PC-9 (cell line): Measurements from ENCODE around the gene EMC10. TPM values are rescaled to one million over a fixed set of nuclear protein-coding genes. Genes with fewer than 3 reads are reported as not detected.

ENCODE experiments used
- BruUV-seq: library from RNA; stranded (reverse); fragments of 400-500 nt; replicated peaks from 2 replicates; lab custom pipeline; 2021; lab: Mats Ljungman, UMichigan
- CTCF ChIA-PET: fragments of 300-600 bp; sonication (Branson Sonifier 250); formaldehyde crosslinking; loops from one replicate; lab custom pipeline; 2022; ENCODE audit warnings: antibody characterized with exemption; lab: Charles Lee
- POLR2A ChIA-PET: fragments of 300-600 bp; sonication (Branson Sonifier 250); formaldehyde crosslinking; loops from one replicate; lab custom pipeline; 2022; ENCODE audit warnings: antibody characterized with exemption; ENCODE audit not compliant: unreplicated experiment; lab: Charles Lee
- DNase-seq, 2 experiments: peaks; one replicate each; pipeline versions ENCODE4 v3.0.0 to v3.0.0-alpha.2; 2015 to 2022; ENCODE audit warnings: mixed read lengths in 1 of 2
- H2AFZ ChIP-seq: fragments of 200-600 bp; sonication (generic); 2 replicates; pipeline ENCODE4 v1.8.1; 2017; ENCODE audit warnings: antibody characterized with exemption
- H3F3A ChIP-seq: fragments of 200-600 bp; sonication (generic); 2 replicates; pipeline ENCODE4 v1.8.1; 2017; ENCODE audit warnings: antibody characterized with exemption, mild to moderate bottlenecking, low read depth; ENCODE audit not compliant: insufficient read depth
- H3K27ac ChIP-seq: fragments of 200-600 bp; sonication (generic); 2 replicates; pipeline ENCODE4 v1.6.1; 2016; ENCODE audit warnings: mixed run types
- H3K27me3 ChIP-seq: fragments of 200-600 bp; sonication (generic); 2 replicates; pipeline ENCODE4 v1.6.1; 2016; ENCODE audit warnings: low read depth, mixed run types; ENCODE audit not compliant: insufficient read depth
- H3K36me3 ChIP-seq: fragments of 200-600 bp; sonication (generic); 2 replicates; pipeline ENCODE4 v1.6.1; 2016; ENCODE audit warnings: low read depth, mixed run types
- H3K4me1 ChIP-seq: fragments of 200-600 bp; sonication (generic); replicated peaks from 2 replicates; pipeline ENCODE4 v1.6.1; 2016; ENCODE audit warnings: mixed run types; ENCODE audit not compliant: insufficient read depth
- H3K4me2 ChIP-seq: fragments of 200-600 bp; sonication (generic); 2 replicates; pipeline ENCODE4 v1.6.1; 2017; ENCODE audit warnings: mixed run types
- H3K4me3 ChIP-seq: fragments of 200-600 bp; sonication (generic); 2 replicates; pipeline ENCODE4 v1.6.1; 2016; ENCODE audit warnings: mixed run types
- H3K79me2 ChIP-seq: fragments of 200-600 bp; sonication (generic); 2 replicates; pipeline ENCODE4 v1.6.1; 2017; ENCODE audit warnings: low read depth, mixed run types
- H3K9me2 ChIP-seq: fragments of 200-600 bp; sonication (generic); 2 replicates; pipeline ENCODE4 v1.8.1; 2017; ENCODE audit warnings: mild to moderate bottlenecking; ENCODE audit not compliant: insufficient read depth
- H3K9me3 ChIP-seq: fragments of 200-600 bp; sonication (generic); 2 replicates; pipeline ENCODE4 v1.8.1; 2016; ENCODE audit warnings: low read depth; ENCODE audit not compliant: insufficient read depth
- H4K20me1 ChIP-seq: fragments of 200-600 bp; sonication (generic); 2 replicates; pipeline ENCODE4 v1.8.1; 2017; ENCODE audit not compliant: insufficient read depth
- CTCF ChIP-seq: fragments of 200-600 bp; sonication (generic); conservative IDR thresholded peaks from 2 replicates; pipeline ENCODE4 v1.6.1; 2017; ENCODE audit warnings: mixed run types, antibody characterized with exemption, mild to moderate bottlenecking, moderate library complexity
- EZH2 ChIP-seq: fragments of 200-600 bp; sonication (generic); IDR thresholded peaks from 2 replicates; pipeline ENCODE4 v1.8.0; 2017; ENCODE audit warnings: antibody characterized with exemption, low read depth
- intact Hi-C: fragments of 100-400 bp; cut with micrococcal nuclease; formaldehyde crosslinking; loops from one replicate; pipeline ENCODE4 v1.10.0; 2022; ENCODE audit not compliant: unreplicated experiment
- total RNA-seq: library from RNA; stranded (reverse); gene quantifications from 2 replicates; pipeline ENCODE4 v1.2.3, GENCODE V29; 2021

The EMC10 gene
- total RNA-seq, 1 experiment from 2014 or later, result 118 TPM

GRCh38 chr19:50516964-50517703 lies 40.8 kb downstream of the EMC10 start:
- no TSS peak for BruUV-seq
- H4K20me1 ChIP-seq, result no peaks in the 10 kb centered on the region
- H3K79me2 ChIP-seq, result no peaks in the 10 kb centered on the region
- POLR2A ChIA-PET, result no interaction called here
- H3K27ac ChIP-seq, result no peak overlapping the region
- H2AFZ ChIP-seq, result no peak overlapping the region
- peaks cover 3% of the 10 kb centered on the region for H3K4me1 ChIP-seq
- no peak overlapping the region for H3K4me3 ChIP-seq
- CTCF ChIA-PET, result no interaction called here
- H3K27me3 ChIP-seq, result peaks cover 6% of the 10 kb centered on the region; the same call in 1 of the 2 replicates
- no peak overlapping the region for H3K4me2 ChIP-seq
- H3K36me3 ChIP-seq, result no peaks in the 10 kb centered on the region
- no peaks in the 10 kb centered on the region for H3F3A ChIP-seq
- no peaks in the 10 kb centered on the region for H3K9me2 ChIP-seq
- DNase-seq, result no peak
- no peak for TF ChIP-seq CTCF
- no peaks in the 10 kb centered on the region; the same call in 1 of the 2 replicates for H3K9me3 ChIP-seq
- intact Hi-C loops, result no loop called here

DNA sequence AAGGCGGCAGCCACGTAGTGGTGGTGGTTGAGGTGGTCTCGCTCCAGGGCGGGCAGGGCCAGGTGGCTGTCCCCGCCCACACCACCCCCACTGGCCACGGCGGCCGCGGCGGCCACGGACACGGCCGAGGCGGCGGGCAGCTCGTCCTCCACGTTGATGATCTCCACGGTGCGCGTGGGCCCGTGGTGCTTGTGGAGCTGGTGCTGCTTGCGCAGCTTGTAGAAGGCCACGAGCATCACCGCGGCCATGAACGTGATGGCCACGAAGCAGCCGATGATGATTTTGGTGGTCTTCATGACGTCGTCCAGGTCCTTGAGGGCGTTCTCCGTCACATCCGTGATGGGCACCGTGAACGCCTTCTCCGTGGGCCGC lies 41.4 kb downstream of the EMC10 start:
- Histone ChIP-seq H3K4me2 (no peak overlapping the region), H3K79me2 (no peaks in the 10 kb centered on the region), H3K27me3 (peaks cover 6% of the 10 kb centered on the region; the same call in 1 of the 2 replicates), H3K9me3 (no peaks in the 10 kb centered on the region; the same call in 1 of the 2 replicates), H3K9me2 (no peaks in the 10 kb centered on the region), H3F3A (no peaks in the 10 kb centered on the region), H3K4me3 (no peak overlapping the region), H3K36me3 (no peaks in the 10 kb centered on the region), H3K27ac (no peak overlapping the region), H4K20me1 (no peaks in the 10 kb centered on the region), H3K4me1 (no peaks in the 10 kb centered on the region), H2AFZ (no peak overlapping the region)
- no TSS peak for BruUV-seq
- POLR2A ChIA-PET, result no interaction called here
- intact Hi-C loops, result no loop called here
- CTCF ChIA-PET, result no interaction called here
- no peak for TF ChIP-seq CTCF
- TF ChIP-seq EZH2, result no peak
- DNase-seq, result no peak

- POLR2A ChIA-PET, result no interaction called here
- Histone ChIP-seq H3K27me3 (peaks cover 6% of the 10 kb centered on the region; the same call in 1 of the 2 replicates), H3K4me3 (no peak overlapping the region), H4K20me1 (no peaks in the 10 kb centered on the region), H3K4me2 (no peak overlapping the region), H3K9me3 (no peaks in the 10 kb centered on the region; the same call in 1 of the 2 replicates), H3K79me2 (no peaks in the 10 kb centered on the region), H3K27ac (no peak overlapping the region), H3F3A (no peaks in the 10 kb centered on the region), H3K9me2 (no peaks in the 10 kb centered on the region), H3K4me1 (no peaks in the 10 kb centered on the region), H2AFZ (no peak overlapping the region), H3K36me3 (no peaks in the 10 kb centered on the region)
- CTCF ChIA-PET, result no interaction called here
- no peak for DNase-seq
- no peak for TF ChIP-seq EZH2
- TF ChIP-seq CTCF, result peak; percentile 43; the same call in 1 of the 2 replicates
- BruUV-seq, result no TSS peak
- intact Hi-C loops, result no loop called here
Measured at GRCh38 chr19:50518091-50519005, 42.0 kb downstream of the EMC10 start.
